Natural killer cell (primary cell): ENCODE data around the gene KCNH4. TPM values are rescaled to one million over a fixed set of nuclear protein-coding genes. Genes with fewer than 3 reads are reported as not detected.

Experiments
- ATAC-seq, 3 donors: fragments of 150-1000 bp in 2 of 3; fragments of 200-7000 bp in 1 of 3; cut with Tn5 transposase; 1 replicate in 1 of 3; 2 replicates in 2 of 3; pipeline ENCODE4 v1.10.0; 2021; ENCODE audit warnings: mild to moderate bottlenecking in 2 of 3, moderate library complexity in 2 of 3
- DNase-seq, 2 donors: peaks; one replicate each; pipeline versions ENCODE4 v3.0.0 to v3.0.0-alpha.2; 2013 to 2021; ENCODE audit warnings: mixed read lengths in 1 of 2
- H3K27ac ChIP-seq: one replicate; pipeline ENCODE4 v1.5.1; 2013; ENCODE audit warnings: mild to moderate bottlenecking, low read length
- H3K27me3 ChIP-seq: one replicate; pipeline ENCODE4 v1.6.1; 2013; ENCODE audit warnings: low read length; ENCODE audit not compliant: control insufficient read depth, insufficient read depth
- H3K36me3 ChIP-seq: one replicate; pipeline ENCODE4 v1.6.1; 2013; ENCODE audit warnings: low read length; ENCODE audit not compliant: control insufficient read depth, insufficient read depth
- H3K4me1 ChIP-seq: one replicate; pipeline ENCODE4 v1.6.1; 2013; ENCODE audit warnings: low read length; ENCODE audit not compliant: control insufficient read depth, insufficient read depth
- H3K4me3 ChIP-seq: one replicate; pipeline ENCODE4 v1.5.1; 2013; ENCODE audit warnings: low read length
- H3K9me3 ChIP-seq: one replicate; pipeline ENCODE4 v1.6.1; 2013; ENCODE audit warnings: low read length; ENCODE audit not compliant: control insufficient read depth, insufficient read depth
- H3K27ac Mint-ChIP-seq, 2 donors: one replicate each; pipeline ENCODE4 v1.8.0; 2022; ENCODE audit warnings: mild to moderate bottlenecking in 2 of 2, mixed read lengths in 2 of 2, moderate library complexity in 1 of 2
- H3K27me3 Mint-ChIP-seq, 2 donors: one replicate each; pipeline ENCODE4 v1.8.0; 2022; ENCODE audit warnings: low read depth in 2 of 2, mixed read lengths in 2 of 2
- H3K36me3 Mint-ChIP-seq: one replicate; pipeline ENCODE4 v1.8.0; 2022; ENCODE audit warnings: mixed read lengths
- H3K4me1 Mint-ChIP-seq, 2 donors: one replicate each; pipeline ENCODE4 v1.8.0; 2022; ENCODE audit warnings: mixed read lengths in 2 of 2
- H3K4me3 Mint-ChIP-seq: one replicate; pipeline ENCODE4 v1.8.0; 2022; ENCODE audit warnings: mild to moderate bottlenecking, moderate library complexity, mixed read lengths
- H3K9me3 Mint-ChIP-seq, 2 donors: one replicate each; pipeline ENCODE4 v1.8.0; 2022; ENCODE audit warnings: mixed read lengths in 2 of 2
- CTCF ChIP-seq: fragments of 200-600 bp; IDR thresholded peaks from one replicate; pipeline ENCODE4 v1.8.0; 2022; ENCODE audit warnings: antibody characterized with exemption
- WGBS: methylation state at CpG from one replicate; pipeline ENCODE4 v1.1.7; 2013; ENCODE audit warnings: missing lambda C conversion rate; ENCODE audit not compliant: insufficient coverage; 5-methylcytosine and 5-hydroxymethylcytosine counted together
- intact Hi-C: fragments of 100-400 bp; cut with micrococcal nuclease; formaldehyde crosslinking; loops from one replicate; pipeline ENCODE4 v1.14.2; 2022
- total RNA-seq, 4 donors: library from RNA; stranded (reverse); fragments of 120-200 nt in 1 of 4; gene quantifications; one replicate each; pipeline versions ENCODE4 v1.2.3 to v1.2.4, GENCODE V29; 2013 to 2022

KCNH4 gene
- total RNA-seq, 3 donors from 2014 or later (not counting 1 experiment from before 2014, with no cell fraction given) = 0.12 to 0.27 (median 0.20) TPM

GRCh38 chr17:42166196-42166763 is 14.7 kb downstream of the KCNH4 start:
- DNase-seq (no peak), ATAC-seq (no peak)
- H3K27ac Mint-ChIP-seq = no peak overlapping the region
- H3K36me3 Mint-ChIP-seq = no peaks in the 10 kb centered on the region
- Histone ChIP-seq H3K27ac (no peak overlapping the region), H3K4me3 (no peak overlapping the region), H3K9me3 (no peaks in the 10 kb centered on the region), H3K4me1 (peaks cover 6% of the 10 kb centered on the region), H3K36me3 (no peaks in the 10 kb centered on the region), H3K27me3 (no peaks in the 10 kb centered on the region)
- H3K9me3 Mint-ChIP-seq = no peaks in the 10 kb centered on the region
- H3K27me3 Mint-ChIP-seq = peaks cover 0 to 6% of the 10 kb centered on the region in 2 donors
- peaks cover 0 to 4% of the 10 kb centered on the region in 2 donors for H3K4me1 Mint-ChIP-seq
- intact Hi-C loops = no loop called here
- no peak for TF ChIP-seq CTCF
- 95% methylated on average over 19 of the region's 19 CpGs for WGBS
- no peak overlapping the region for H3K4me3 Mint-ChIP-seq

GRCh38 chr17:42165751-42166150 is 15.2 kb downstream of the KCNH4 start:
- no peaks in the 10 kb centered on the region for H3K27me3 ChIP-seq
- Mint-ChIP-seq H3K4me1 (peaks cover 0 to 4% of the 10 kb centered on the region in 2 donors), H3K27me3 (peaks cover 0 to 6% of the 10 kb centered on the region in 2 donors), H3K27ac (no peak overlapping the region), H3K4me3 (no peak overlapping the region), H3K9me3 (no peaks in the 10 kb centered on the region), H3K36me3 (no peaks in the 10 kb centered on the region)
- ATAC-seq (no peak), DNase-seq (no peak)
- peaks cover 8% of the 10 kb centered on the region for H3K4me1 ChIP-seq
- H3K27ac ChIP-seq = no peak overlapping the region
- H3K9me3 ChIP-seq = no peaks in the 10 kb centered on the region
- 96% methylated on average over 6 of the region's 6 CpGs for WGBS
- no peak overlapping the region for H3K4me3 ChIP-seq
- H3K36me3 ChIP-seq = no peaks in the 10 kb centered on the region
- TF ChIP-seq CTCF = no peak
- intact Hi-C loops = no loop called here

GRCh38 chr17:42163696-42164407 is 17.1 kb downstream of the KCNH4 start:
- no peaks in the 10 kb centered on the region for H3K9me3 Mint-ChIP-seq
- 88% methylated on average over 16 of the region's 22 CpGs for WGBS

More at GRCh38 chr17:42163696-42164407, 17.1 kb downstream of the KCNH4 start:
- no peak overlapping the region for H3K27ac ChIP-seq
- no peak for ATAC-seq
- H3K27me3 Mint-ChIP-seq = peaks cover 0 to 3% of the 10 kb centered on the region in 2 donors
- no peak overlapping the region for H3K4me3 ChIP-seq
- no peak overlapping the region for H3K27ac Mint-ChIP-seq
- no peaks in the 10 kb centered on the region for H3K36me3 Mint-ChIP-seq
- no peaks in the 10 kb centered on the region for H3K9me3 ChIP-seq
- peaks cover 8% of the 10 kb centered on the region for H3K4me1 ChIP-seq
- intact Hi-C loops = no loop called here
- H3K4me1 Mint-ChIP-seq = peaks cover 0 to 4% of the 10 kb centered on the region in 2 donors
- DNase-seq = no peak
- no peak for TF ChIP-seq CTCF
- no peaks in the 10 kb centered on the region for H3K36me3 ChIP-seq
- H3K27me3 ChIP-seq = no peaks in the 10 kb centered on the region
- H3K4me3 Mint-ChIP-seq = no peak overlapping the region
